Neural progenitor cell (in vitro differentiated cells): ENCODE data around the gene FCAR.
"Not testable (repeated sequence)": the region's sequence is repeated elsewhere in the genome, so short reads cannot be mapped to it uniquely, and the experiment has no call there.

ENCODE experiments used
- CTCF ChIP-seq: fragments of 200-600 bp; sonication (generic); IDR thresholded peaks from 2 replicates; pipeline ENCODE4 v1.5.1; 2017; ENCODE audit warnings: antibody characterized with exemption, mild to moderate bottlenecking
- EZH2phosphoT487 ChIP-seq: fragments of 200-600 bp; sonication (generic); IDR thresholded peaks from 2 replicates; pipeline ENCODE4 v1.6.1; 2017; ENCODE audit warnings: antibody characterized with exemption

- not testable (repeated sequence) for TF ChIP-seq CTCF, EZH2phosphoT487
Measured at GRCh38 chr19:54904261-54904660, 30.2 kb downstream of the FCAR start.
